HepG2 (cell line): ENCODE measurements around the gene CNTF. TPM values are rescaled to one million over a fixed set of nuclear protein-coding genes. Genes with fewer than 3 reads are reported as not detected.

Experiments
- CERS6 ChIP-seq: sonication (generic); formaldehyde crosslinking; IDR thresholded peaks from 2 replicates; pipeline ENCODE4 v1.5.0; 2020; ENCODE audit warnings: missing genetic modification reagents
- DRAP1 ChIP-seq: IDR thresholded peaks from 2 replicates; pipeline ENCODE4 v1.6.1; 2016; ENCODE audit warnings: missing genetic modification reagents, missing compliant biosample characterization
- EEA1 ChIP-seq: sonication (generic); formaldehyde crosslinking; IDR thresholded peaks from 2 replicates; pipeline ENCODE4 v1.5.1; 2020; ENCODE audit warnings: mild to moderate bottlenecking, missing genetic modification reagents, borderline replicate concordance
- FOSL2 ChIP-seq: sonication (generic); formaldehyde crosslinking; IDR thresholded peaks from 2 replicates; pipeline ENCODE4 v1.4.0; 2020; ENCODE audit warnings: missing genetic modification reagents
- IKZF1 ChIP-seq: fragments of 450-650 bp; IDR thresholded peaks from 2 replicates; pipeline ENCODE4 v1.7.1; 2016
- MAFF ChIP-seq: IDR thresholded peaks from 2 replicates; pipeline ENCODE4 v1.6.1; 2011; ENCODE audit warnings: low read depth, low read length, improper control_type of control experiment
- NCOA1 ChIP-seq: sonication (generic); formaldehyde crosslinking; IDR thresholded peaks from 2 replicates; pipeline ENCODE4 v1.9.0; 2021; ENCODE audit warnings: missing genetic modification reagents
- NFE2L1 ChIP-seq: sonication (generic); formaldehyde crosslinking; IDR thresholded peaks from 2 replicates; pipeline ENCODE4 v1.4.0; 2020; ENCODE audit warnings: missing genetic modification reagents, mild to moderate bottlenecking, borderline replicate concordance
- PAF1 ChIP-seq: IDR thresholded peaks from 2 replicates; pipeline ENCODE4 v1.6.1; 2016; ENCODE audit warnings: missing genetic modification reagents, missing compliant biosample characterization
- RBFOX2 ChIP-seq: fragments of 200-400 bp; formaldehyde crosslinking; IDR thresholded peaks from 2 replicates; pipeline ENCODE4 v1.6.1; 2017; ENCODE audit warnings: low read depth, mild to moderate bottlenecking, low read length
- TOE1 ChIP-seq: sonication (generic); formaldehyde crosslinking; IDR thresholded peaks from 2 replicates; pipeline ENCODE4 v1.4.0; 2020; ENCODE audit warnings: mild to moderate bottlenecking, missing genetic modification reagents
- ZBTB10 ChIP-seq: sonication (generic); formaldehyde crosslinking; IDR thresholded peaks from 2 replicates; pipeline ENCODE4 v1.4.0; 2020; ENCODE audit warnings: missing genetic modification reagents, borderline replicate concordance
- ZBTB38 ChIP-seq: sonication (generic); formaldehyde crosslinking; IDR thresholded peaks from 2 replicates; pipeline ENCODE4 v1.5.1; 2020; ENCODE audit warnings: mild to moderate bottlenecking, missing genetic modification reagents
- ZBTB46 ChIP-seq: sonication (generic); formaldehyde crosslinking; IDR thresholded peaks from 2 replicates; pipeline ENCODE4 v1.4.0; 2020; ENCODE audit warnings: mild to moderate bottlenecking, missing genetic modification reagents, borderline replicate concordance
- ZBTB7B ChIP-seq: sonication (generic); formaldehyde crosslinking; IDR thresholded peaks from 2 replicates; pipeline ENCODE4 v1.4.0; 2020; ENCODE audit warnings: missing genetic modification reagents
- ZNF17 ChIP-seq: sonication (generic); formaldehyde crosslinking; IDR thresholded peaks from 2 replicates; pipeline ENCODE4 v1.5.0; 2020; ENCODE audit warnings: mild to moderate bottlenecking, missing genetic modification reagents
- ZNF256 ChIP-seq: sonication (generic); formaldehyde crosslinking; conservative IDR thresholded peaks from 2 replicates; pipeline ENCODE4 v1.4.0; 2020; ENCODE audit warnings: missing genetic modification reagents
- ZNF292 ChIP-seq: sonication (generic); formaldehyde crosslinking; IDR thresholded peaks from 2 replicates; pipeline ENCODE4 v1.8.1; 2022; ENCODE audit warnings: mild to moderate bottlenecking, low read depth, missing genetic modification reagents, borderline replicate concordance
- ZNF350 ChIP-seq: sonication (generic); formaldehyde crosslinking; IDR thresholded peaks from 2 replicates; pipeline ENCODE4 v1.4.0; 2020; ENCODE audit warnings: mild to moderate bottlenecking, low read depth, missing genetic modification reagents, borderline replicate concordance
- ZNF674 ChIP-seq: sonication (generic); formaldehyde crosslinking; IDR thresholded peaks from 2 replicates; pipeline ENCODE4 v1.5.0; 2020; ENCODE audit warnings: low read depth, mild to moderate bottlenecking, missing genetic modification reagents
- ZNF781 ChIP-seq: sonication (generic); formaldehyde crosslinking; IDR thresholded peaks from 2 replicates; pipeline ENCODE4 v1.5.1; 2020; ENCODE audit warnings: borderline replicate concordance, mild to moderate bottlenecking, missing genetic modification reagents; ENCODE audit errors: not compliant biosample characterization
- ZNF800 ChIP-seq: sonication (generic); formaldehyde crosslinking; IDR thresholded peaks from 2 replicates; pipeline ENCODE4 v1.4.0; 2020; ENCODE audit warnings: missing genetic modification reagents
- ZNF816 ChIP-seq: sonication (generic); formaldehyde crosslinking; IDR thresholded peaks from 2 replicates; pipeline ENCODE4 v1.8.0; 2022; ENCODE audit warnings: missing genetic modification reagents, mild to moderate bottlenecking, borderline replicate concordance
- ZSCAN21 ChIP-seq: sonication (generic); formaldehyde crosslinking; IDR thresholded peaks from 2 replicates; pipeline ENCODE4 v1.8.0; 2022; ENCODE audit warnings: mild to moderate bottlenecking, missing genetic modification reagents, moderate library complexity, borderline replicate concordance
- polyA plus RNA-seq, 8 experiments: library from polyadenylated mRNA; depleted of rRNA in 3 of 8; stranded (reverse) in 7 of 8; unstranded in 1 of 8; fragments of >200 nt; fragmentation: Illumina TruSeq in 4 of 8; extraction: Trizol in 4 of 8; gene quantifications; 2 replicates each; pipeline versions ENCODE4 v1.2.1 to v1.2.3, GENCODE V29; 2011 to 2016; ENCODE audit warnings: low read depth in 4 of 8, missing spikeins in 1 of 8, mixed read lengths in 1 of 8; ENCODE audit not compliant: insufficient read depth in 1 of 8
- total RNA-seq, 5 experiments: library from RNA; depleted of rRNA; stranded (reverse); fragments of >200 nt; fragmentation: Illumina TruSeq; extraction: Trizol; gene quantifications; 2 replicates each; pipeline ENCODE4 v1.2.3, GENCODE V29; 2016; ENCODE audit warnings: low read depth in 1 of 5

CNTF gene
- total and polyA plus RNA-seq, 2 of the 13 experiments (the other 11 are each of a cell fraction or from before 2014, with no cell fraction given): 0.51 to 2.3 TPM

GRCh38 chr11:58577555-58578135 lies 44.8 kb upstream of the CNTF start (continued):
- no peak for TF ChIP-seq CERS6 (CRISPR knock-in tag)
- no peak for TF ChIP-seq ZNF17 (CRISPR knock-in tag)
- no peak for TF ChIP-seq NCOA1
- TF ChIP-seq ZNF781 (CRISPR knock-in tag): peak; percentile 52
- TF ChIP-seq NFE2L1 (CRISPR knock-in tag): no peak
- no peak for TF ChIP-seq ZNF800
- TF ChIP-seq ZNF816 (CRISPR knock-in tag): no peak
- peak; percentile 25; the same call in 1 of the 2 replicates for TF ChIP-seq ZNF256 (CRISPR knock-in tag)
- no peak for TF ChIP-seq DRAP1
- 0 out of 2 replicates have a peak, but pooled peaks have one; percentile 34 for TF ChIP-seq ZBTB38 (CRISPR knock-in tag)
- TF ChIP-seq ZSCAN21 (CRISPR knock-in tag): no peak
- no peak for TF ChIP-seq ZBTB10 (CRISPR knock-in tag)
- TF ChIP-seq ZBTB7B (CRISPR knock-in tag): no peak
- TF ChIP-seq EEA1: no peak
- TF ChIP-seq ZNF350 (CRISPR knock-in tag): no peak
- no peak for TF ChIP-seq ZBTB46
- no peak for TF ChIP-seq TOE1 (CRISPR knock-in tag)
- no peak for TF ChIP-seq PAF1 (CRISPR knock-in tag)
- no peak for TF ChIP-seq ZNF292
- TF ChIP-seq IKZF1: no peak
- TF ChIP-seq MAFF: no peak
- TF ChIP-seq ZNF674 (CRISPR knock-in tag): no peak
- peak; percentile 96 for TF ChIP-seq FOSL2
- TF ChIP-seq RBFOX2: no peak
